RWPE2 (cell line): ENCODE results near the gene SLC25A13.
A peak's percentile ranks its signal among the peaks of the same experiment; 100 is the strongest.

Experiments
- ATAC-seq: fragments of 200-7000 bp; cut with Tn5 transposase; 3 replicates; pipeline ENCODE4 v1.9.1; 2021; ENCODE audit warnings: low read depth
- DNase-seq: peaks from one replicate; pipeline ENCODE4 v3.0.0-alpha.2; 2020; ENCODE audit warnings: low spot score
- H3K27ac ChIP-seq: fragments of 450-650 bp; 2 replicates; pipeline ENCODE4 v1.5.1; 2017; ENCODE audit warnings: mild to moderate bottlenecking; ENCODE audit not compliant: poor library complexity, severe bottlenecking
- H3K27me3 ChIP-seq: fragments of 250-450 bp; sonication (Bioruptor Pico); 2 replicates; pipeline ENCODE4 v1.5.1; 2021; ENCODE audit warnings: mild to moderate bottlenecking, moderate library complexity; ENCODE audit not compliant: insufficient read depth, poor library complexity, severe bottlenecking
- H3K36me3 ChIP-seq: fragments of 250-450 bp; sonication (Bioruptor Pico); 2 replicates; pipeline ENCODE4 v1.5.1; 2020; ENCODE audit warnings: low read depth, mild to moderate bottlenecking, moderate library complexity
- H3K4me1 ChIP-seq: fragments of 250-450 bp; sonication (Bioruptor Pico); 2 replicates; pipeline ENCODE4 v1.5.1; 2021; ENCODE audit warnings: mild to moderate bottlenecking, moderate library complexity; ENCODE audit not compliant: insufficient read depth, poor library complexity, severe bottlenecking
- H3K4me3 ChIP-seq: fragments of 250-450 bp; sonication (Bioruptor Pico); 2 replicates; pipeline ENCODE4 v1.5.1; 2021; ENCODE audit warnings: mild to moderate bottlenecking, moderate library complexity; ENCODE audit not compliant: severe bottlenecking
- H3K9me3 ChIP-seq: fragments of 250-450 bp; sonication (Bioruptor Pico); 2 replicates; pipeline ENCODE4 v1.5.1; 2021; ENCODE audit warnings: mild to moderate bottlenecking, moderate library complexity; ENCODE audit not compliant: severe bottlenecking
- TF ChIP-seq, protein P1 (sequence below): fragments of 450-650 bp; IDR thresholded peaks from one replicate; pipeline ENCODE4 v1.5.1; 2017; ENCODE audit warnings: mild to moderate bottlenecking, moderate library complexity; ENCODE audit not compliant: poor library complexity, severe bottlenecking

Gene SLC25A13

DNA sequence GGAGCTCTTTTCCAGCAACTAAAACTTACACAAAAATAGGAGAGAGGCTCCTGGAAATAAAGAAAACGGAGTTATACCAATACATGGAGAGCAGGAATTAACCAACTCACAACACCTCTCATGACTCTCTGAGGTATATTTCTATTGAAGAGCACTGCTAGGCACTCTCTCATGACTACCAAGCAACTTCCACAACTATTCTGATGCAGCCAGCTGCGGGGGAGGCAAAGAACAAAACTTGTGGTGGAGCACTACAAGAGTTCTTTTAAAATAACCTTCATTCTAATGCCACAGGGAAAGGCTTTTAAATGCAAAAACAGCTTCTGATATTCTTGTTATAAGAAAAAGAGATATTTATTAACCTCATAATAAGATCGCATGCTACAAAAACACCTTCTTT, 140.7 kb downstream of the SLC25A13 start:
- Histone ChIP-seq H3K36me3 (peaks cover 24% of the 10 kb centered on the region), H3K9me3 (no peaks in the 10 kb centered on the region), H3K27me3 (no peaks in the 10 kb centered on the region), H3K4me3 (no peak overlapping the region), H3K4me1 (peaks cover 8% of the 10 kb centered on the region), H3K27ac (no peak overlapping the region)
- TF ChIP-seq, protein P1, sequence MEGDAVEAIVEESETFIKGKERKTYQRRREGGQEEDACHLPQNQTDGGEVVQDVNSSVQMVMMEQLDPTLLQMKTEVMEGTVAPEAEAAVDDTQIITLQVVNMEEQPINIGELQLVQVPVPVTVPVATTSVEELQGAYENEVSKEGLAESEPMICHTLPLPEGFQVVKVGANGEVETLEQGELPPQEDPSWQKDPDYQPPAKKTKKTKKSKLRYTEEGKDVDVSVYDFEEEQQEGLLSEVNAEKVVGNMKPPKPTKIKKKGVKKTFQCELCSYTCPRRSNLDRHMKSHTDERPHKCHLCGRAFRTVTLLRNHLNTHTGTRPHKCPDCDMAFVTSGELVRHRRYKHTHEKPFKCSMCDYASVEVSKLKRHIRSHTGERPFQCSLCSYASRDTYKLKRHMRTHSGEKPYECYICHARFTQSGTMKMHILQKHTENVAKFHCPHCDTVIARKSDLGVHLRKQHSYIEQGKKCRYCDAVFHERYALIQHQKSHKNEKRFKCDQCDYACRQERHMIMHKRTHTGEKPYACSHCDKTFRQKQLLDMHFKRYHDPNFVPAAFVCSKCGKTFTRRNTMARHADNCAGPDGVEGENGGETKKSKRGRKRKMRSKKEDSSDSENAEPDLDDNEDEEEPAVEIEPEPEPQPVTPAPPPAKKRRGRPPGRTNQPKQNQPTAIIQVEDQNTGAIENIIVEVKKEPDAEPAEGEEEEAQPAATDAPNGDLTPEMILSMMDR, result no peak
- ATAC-seq (no peak), DNase-seq (no peak)

DNA sequence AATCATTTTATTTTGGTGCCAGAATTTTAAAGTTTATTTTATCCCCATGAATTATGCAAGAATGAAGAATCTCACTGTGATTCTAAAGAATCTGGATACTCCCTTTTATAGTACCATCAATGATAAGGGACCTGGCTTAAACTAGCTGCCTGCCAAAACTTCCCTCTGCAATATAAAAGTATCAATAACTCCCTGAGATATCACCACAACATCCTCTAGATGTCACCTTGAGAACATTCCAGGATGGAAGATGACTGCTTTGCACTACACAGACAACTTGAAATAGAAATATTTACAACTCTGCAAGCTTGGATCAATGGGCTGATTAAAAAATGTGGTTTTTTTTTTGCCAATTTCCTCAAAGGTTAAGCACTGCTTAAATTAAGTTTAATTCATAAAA, 142.1 kb downstream of the SLC25A13 start:
- DNase-seq, result no peak
- Histone ChIP-seq H3K4me1 (peaks cover 8% of the 10 kb centered on the region), H3K4me3 (no peak overlapping the region), H3K36me3 (peaks cover 19% of the 10 kb centered on the region), H3K27ac (no peak overlapping the region), H3K9me3 (no peaks in the 10 kb centered on the region), H3K27me3 (no peaks in the 10 kb centered on the region)
- TF ChIP-seq, protein P1, result peak; percentile 44
- 0 out of 3 replicates have a peak, but pooled peaks have one; percentile 31 for ATAC-seq

DNA sequence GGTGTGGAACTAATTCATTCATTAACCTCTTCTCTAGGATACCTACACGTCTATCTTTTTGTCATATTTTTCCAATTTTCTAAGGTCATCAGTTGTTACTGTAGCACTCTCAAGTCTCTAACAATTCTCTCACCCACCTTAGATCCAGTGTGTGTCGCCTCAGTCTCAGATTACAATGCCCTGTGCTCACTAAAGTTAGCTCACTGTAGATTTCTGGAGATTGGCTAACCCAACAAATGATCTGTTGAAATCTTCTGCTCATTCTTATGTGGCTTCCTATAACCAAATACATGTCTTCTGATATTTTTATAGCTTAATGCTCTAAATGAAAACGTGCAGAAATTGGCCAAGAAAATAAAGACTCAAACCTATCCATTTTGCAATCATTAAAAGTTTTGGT, 142.6 kb downstream of the SLC25A13 start:
- TF ChIP-seq, protein P1, result no peak
- Histone ChIP-seq H3K36me3 (peaks cover 14% of the 10 kb centered on the region), H3K4me1 (peaks cover 8% of the 10 kb centered on the region)

DNA sequence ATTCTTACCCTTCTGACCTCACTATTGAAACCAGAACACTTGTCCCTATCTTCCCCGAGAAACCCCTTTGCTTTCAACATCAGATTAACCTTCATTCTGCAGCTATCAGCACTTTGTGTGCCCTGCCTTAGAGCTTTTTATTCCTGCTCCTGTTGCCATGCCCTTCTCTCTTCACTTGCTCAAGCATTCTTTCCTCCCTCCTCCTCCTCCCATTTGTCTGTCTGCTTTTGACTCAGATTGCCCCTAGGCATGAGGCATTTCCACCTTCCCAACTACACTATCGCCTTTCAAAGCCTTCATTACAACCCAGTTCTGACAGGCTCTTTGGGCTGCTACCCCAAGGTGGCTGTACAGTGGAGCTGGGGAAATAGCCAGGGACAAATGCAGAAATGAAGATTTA, 143.3 kb downstream of the SLC25A13 start:
- ATAC-seq (peak; percentile 70), DNase-seq (no peak)
- no peak overlapping the region for H3K27ac ChIP-seq
- H3K9me3 ChIP-seq, result no peaks in the 10 kb centered on the region
- TF ChIP-seq, protein P1, result no peak
- peaks cover 8% of the 10 kb centered on the region for H3K4me1 ChIP-seq
- H3K4me3 ChIP-seq, result no peak overlapping the region
- no peaks in the 10 kb centered on the region for H3K27me3 ChIP-seq
- H3K36me3 ChIP-seq, result peaks cover 7% of the 10 kb centered on the region

More for the DNA sequence above, 142.6 kb downstream of the SLC25A13 start:
- Histone ChIP-seq H3K27me3 (no peaks in the 10 kb centered on the region), H3K4me3 (no peak overlapping the region), H3K9me3 (no peaks in the 10 kb centered on the region), H3K27ac (no peak overlapping the region)
- DNase-seq, result no peak
- peak; percentile 61; the same call in 2 of the 3 replicates for ATAC-seq

DNA sequence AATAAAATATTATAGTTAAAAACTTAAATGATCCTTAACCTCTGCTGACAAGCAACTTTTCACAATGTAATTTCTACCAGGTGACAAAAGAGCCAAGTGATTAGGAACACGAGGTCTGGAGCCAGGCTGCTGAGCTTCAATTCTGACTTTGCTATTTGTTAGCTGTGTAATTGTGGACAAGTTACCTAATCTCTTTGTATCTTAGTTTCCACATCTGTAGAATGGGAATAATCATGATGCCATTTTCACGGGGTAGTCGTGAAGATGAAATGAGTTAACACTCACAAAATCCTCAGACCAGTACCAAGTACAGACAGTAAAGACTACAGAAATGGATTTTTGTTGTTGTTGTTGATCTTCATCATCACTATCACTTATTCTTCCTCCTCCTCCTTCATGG, 144.5 kb downstream of the SLC25A13 start:
- ATAC-seq, result no peak
- DNase-seq, result no peak
- Histone ChIP-seq H3K27me3 (no peaks in the 10 kb centered on the region), H3K36me3 (peaks cover 3% of the 10 kb centered on the region; the same call in 1 of the 2 replicates), H3K27ac (no peak overlapping the region), H3K9me3 (no peaks in the 10 kb centered on the region), H3K4me1 (peaks cover 8% of the 10 kb centered on the region), H3K4me3 (no peak overlapping the region)
- TF ChIP-seq, protein P1, result no peak
